Stimulated activated CD4-positive, alpha-beta T cell treated with anti-CD3 and anti-CD28 coated beads, Interleukin-2, amount 100 ng/mL, for 24 hours (primary cell): ENCODE results near the gene HTATSF1.
A peak's percentile ranks its signal among the peaks of the same experiment; 100 is the strongest.

Experiments
- DNase-seq, 2 donors: peaks; one replicate each; pipeline ENCODE4 v3.0.0-alpha.2; 2020

The HTATSF1 gene

DNA sequence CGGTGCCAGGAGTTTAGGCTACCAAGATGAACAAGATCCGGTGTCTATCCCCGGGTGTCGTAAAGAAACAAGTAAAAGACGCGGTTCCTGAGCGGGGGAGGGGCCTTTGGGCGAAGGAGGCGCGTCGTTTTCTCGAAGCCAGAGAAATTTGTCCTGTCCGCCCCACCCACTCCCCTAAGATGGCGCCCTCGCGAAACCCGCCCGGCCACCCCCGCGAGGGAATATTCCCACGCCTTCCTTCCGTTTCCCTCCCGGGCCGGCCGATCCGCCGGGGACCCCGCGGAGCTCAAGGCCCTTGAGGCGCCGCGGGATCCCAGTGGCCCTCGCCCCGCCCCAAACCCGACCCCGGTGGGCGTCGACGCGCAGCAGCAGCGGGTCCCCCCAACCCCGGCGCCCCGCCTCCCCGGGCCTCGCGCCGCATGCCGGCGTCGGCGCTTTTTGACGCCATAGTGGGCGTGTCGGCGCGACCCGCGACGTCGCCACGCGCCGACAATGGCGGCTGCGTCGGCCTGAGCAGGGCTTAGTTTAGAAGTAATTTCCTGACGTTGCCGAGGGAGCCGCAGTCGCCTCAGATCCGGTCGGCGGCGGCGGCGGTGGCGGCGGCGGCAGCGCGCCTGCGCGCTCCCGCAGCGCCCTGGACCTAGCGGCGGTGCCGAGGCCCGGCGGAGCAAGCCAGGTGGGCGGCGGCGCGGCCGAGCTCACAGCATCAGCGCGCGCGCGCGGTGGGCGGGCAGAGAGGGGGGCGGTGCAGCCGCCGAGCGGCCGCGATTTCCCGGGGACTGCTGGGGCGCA is 432 bp upstream of the HTATSF1 start:
- DNase-seq = peak; percentile 84 to 86

DNA sequence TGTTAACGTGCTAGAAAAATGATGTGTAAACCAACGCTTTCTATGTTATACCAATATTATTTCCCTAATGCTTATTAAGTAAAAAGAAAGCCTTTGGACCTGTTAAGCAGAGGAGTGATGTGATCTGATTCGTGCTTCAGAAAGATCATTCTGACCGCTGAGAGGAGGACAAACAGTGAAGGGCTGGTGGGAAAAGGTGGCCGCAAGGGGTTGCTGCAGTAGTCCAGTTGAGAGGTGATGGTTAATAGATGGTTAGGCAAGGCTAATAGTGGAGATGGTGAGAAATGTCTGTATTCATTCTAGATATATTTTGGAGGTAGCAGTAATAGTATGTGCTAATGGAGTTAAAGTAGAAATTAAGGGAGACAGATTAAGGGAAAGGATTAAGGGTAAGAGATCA is 21.7 kb downstream of the HTATSF1 start:
- DNase-seq = no peak

DNA sequence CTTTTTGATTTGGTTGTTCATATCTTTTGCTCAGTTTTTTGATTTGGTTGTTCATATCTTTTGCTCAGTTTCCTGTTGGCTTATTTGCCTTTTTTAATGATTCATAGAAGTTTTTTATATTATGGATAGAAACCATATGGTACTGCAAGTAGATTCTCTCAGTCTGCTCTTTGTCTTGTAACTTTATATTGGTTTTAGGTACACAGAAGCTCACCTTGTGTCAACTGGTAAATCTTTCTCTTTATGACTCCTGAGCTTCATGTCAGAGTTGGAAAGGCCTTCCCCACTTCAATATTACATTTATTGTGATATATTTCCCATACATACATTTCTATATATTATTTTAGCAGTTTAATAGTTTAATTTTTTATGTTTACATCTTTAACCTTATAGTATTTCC is 26.4 kb downstream of the HTATSF1 start:
- no peak for DNase-seq

DNA sequence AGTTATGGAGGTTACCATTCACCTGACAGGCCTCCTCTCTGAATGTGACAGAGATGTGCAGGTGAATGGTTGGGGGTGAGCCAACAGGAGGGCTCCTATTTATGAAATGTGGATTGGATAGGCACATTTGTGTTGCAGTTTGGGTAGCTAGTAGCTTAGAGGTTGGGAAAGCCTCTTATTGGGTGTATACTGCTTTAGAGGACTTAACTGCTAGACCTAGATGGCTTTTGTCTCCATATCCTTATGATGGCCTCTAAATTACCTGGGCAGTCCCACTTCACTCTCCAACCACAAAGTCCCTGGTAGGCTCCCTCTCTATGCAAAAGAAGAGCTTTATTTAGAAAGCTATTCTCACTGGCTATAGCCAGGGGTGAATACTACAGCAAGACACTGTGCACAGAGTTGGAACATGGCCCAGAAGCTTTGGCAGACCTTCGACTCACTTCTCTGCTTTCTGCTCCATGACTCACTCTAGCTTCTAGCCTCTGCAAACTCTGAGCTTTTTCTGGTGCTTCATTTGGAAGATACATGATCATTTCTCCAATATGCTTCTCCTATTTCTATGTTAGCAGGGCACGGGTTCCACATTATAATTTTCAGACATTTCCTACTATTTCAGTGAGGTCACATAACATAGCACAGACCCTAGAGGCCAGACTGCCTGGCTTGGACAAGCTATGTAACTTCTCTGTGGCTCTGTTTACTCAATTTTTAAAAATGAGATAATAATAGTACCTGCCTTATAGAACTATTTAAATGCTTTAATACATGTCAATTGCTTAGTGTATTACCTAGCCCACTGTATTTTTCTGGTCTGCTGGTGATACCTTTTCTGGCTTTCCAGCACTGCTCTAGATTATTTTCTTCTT is 28.6 kb downstream of the HTATSF1 start:
- no peak for DNase-seq

DNA sequence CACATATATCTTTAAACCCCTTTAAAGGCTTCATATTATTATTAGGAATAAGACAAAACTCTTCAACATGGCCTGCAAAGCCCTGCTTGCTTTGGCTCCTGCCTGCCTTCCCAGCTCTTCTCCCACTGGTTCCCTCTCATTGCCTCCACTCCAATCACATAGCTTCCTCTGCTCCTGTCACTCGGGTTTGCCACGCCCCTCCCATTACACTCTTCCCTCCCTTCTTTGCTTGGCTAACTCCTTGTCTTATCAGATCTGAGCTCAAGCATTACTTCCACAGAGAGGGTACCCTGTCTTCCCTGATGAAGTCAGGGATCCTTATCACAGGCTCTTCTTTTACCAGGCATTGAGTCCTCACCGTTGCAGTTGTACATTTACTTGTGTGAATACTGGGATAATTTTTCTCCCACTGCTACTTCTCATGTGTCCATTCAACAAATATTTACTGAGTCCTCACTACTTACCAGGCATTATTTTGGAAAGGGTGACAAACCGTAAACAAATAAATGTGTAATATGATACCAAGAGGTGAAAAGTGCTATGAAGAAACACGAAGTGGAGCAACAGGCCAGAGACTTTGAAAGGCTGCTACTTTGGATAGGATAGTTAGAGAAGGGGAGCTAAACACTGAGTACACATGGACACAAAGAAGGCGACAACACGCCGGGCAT is 31.4 kb downstream of the HTATSF1 start:
- no peak for DNase-seq

DNA sequence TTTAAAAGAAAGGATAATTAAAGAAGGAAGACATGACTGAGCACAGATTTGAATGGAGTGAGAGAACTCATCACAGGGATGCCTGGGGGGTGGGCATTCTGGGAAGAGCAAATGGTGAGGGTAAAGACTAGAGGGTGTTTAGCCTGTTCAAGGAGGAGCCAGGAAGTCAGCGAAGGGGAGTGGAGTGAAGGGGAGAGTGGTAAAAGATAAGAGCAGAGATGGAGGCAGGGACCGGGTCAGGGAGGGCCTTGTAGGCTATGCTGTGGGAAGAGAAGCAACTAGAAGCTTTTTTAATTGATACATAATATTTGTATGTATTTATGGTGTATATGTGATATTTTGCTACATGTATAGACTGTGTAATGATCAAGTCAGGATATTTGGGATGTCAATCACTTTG is 32.4 kb downstream of the HTATSF1 start:
- no peak for DNase-seq

DNA sequence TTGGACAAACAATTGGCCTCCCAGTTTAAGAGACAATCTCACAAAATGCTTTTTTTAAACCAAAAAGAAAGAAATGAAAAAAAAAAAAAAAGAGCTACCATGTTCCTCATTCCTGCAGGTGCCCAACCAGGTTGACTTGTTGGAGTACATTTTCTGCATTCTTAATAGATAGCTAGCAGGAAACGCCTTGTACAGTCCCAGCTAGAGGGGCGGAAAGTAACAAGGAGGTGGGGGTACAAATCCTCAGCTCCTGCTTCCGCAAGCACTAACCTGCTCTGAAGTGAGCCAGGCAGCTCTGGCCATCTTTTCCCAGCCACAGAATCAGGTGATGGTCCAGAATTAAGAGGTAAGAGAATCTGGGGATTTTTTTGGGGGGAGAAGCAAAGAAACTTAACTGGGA is 34.6 kb downstream of the HTATSF1 start, which contains the start of gene VGLL1:
Gene VGLL1 (plus strand): TSS at position 265 of the 400 bp plus-strand sequence. CDS start 3,806 bp downstream, outside the sequence.
- no peak for DNase-seq

DNA sequence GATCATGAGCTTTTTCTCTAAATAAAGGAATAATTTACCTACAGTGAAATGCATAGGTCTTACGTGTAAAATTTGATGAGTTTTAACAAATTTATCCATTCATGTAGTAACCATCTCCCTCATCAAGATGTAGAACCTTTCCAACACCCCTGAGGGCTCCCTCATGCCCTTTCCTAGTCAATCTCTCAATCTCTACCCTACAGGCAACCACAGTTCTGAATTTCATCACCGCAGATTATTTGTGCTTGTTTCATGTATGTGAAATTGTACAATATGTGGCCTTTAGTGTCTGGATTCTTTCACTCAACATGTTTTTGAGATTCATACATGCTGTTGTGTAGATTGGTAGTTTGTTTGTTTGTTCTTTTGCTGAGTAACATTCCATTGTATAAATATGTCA is 36.7 kb downstream of the HTATSF1 start:
- DNase-seq = no peak

DNA sequence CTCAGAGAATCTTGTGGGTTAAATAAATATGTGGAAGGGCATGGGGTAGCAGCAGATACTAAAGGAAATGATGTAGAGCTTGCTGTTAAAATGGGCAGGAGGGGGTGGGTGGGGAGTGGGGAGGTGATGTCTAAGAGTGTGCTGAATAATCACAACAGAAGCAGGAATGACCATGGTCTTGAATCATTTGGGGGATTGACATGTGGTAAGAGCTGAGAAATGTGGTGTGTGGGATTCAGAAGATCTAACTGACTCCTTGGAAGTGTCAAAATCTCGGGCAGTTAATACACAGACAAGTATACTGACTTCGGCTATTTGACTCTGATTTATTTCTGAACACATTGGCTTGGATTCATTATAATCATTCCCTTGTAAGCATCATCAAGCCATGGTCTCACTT is 41.4 kb downstream of the HTATSF1 start:
- no peak for DNase-seq

DNA sequence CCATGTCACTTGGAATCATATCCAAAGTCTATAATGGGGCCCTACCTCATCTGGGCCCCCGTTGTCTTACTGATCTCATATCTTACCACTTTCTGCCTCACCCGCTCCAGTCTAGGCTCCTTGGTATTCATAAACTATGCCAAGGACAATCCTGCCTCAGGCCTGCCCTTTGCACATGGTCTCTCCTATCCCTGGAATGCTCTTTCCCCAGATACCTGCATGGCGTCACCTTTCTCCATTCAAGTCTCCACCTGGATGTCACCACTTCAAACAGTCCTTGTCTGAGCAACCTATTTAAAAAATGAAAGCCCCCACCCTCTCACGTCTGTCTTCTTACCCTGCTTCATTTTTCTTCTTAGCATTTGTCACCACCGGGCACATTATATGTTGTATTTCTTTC is 42.8 kb downstream of the HTATSF1 start:
- no peak for DNase-seq

DNA sequence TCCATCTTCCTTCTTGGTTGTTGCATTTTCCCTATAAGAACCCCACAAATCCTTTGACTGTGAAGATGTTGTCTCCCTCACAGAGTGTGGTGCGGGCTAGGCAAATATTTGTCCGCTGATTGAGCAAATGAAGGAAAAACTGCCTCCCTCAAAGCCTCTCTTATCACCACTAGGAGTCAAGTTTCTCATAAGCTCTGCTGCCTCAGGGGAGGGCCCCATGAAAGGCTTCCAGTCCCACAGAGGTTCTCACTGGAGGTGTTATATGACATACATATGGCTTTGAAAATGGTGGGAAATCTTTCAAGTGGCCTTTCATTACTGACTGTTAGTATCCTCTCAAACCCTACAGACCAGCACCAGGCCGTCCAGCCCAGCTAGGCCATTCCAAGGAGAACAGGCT is 43.9 kb downstream of the HTATSF1 start:
- no peak for DNase-seq

DNA sequence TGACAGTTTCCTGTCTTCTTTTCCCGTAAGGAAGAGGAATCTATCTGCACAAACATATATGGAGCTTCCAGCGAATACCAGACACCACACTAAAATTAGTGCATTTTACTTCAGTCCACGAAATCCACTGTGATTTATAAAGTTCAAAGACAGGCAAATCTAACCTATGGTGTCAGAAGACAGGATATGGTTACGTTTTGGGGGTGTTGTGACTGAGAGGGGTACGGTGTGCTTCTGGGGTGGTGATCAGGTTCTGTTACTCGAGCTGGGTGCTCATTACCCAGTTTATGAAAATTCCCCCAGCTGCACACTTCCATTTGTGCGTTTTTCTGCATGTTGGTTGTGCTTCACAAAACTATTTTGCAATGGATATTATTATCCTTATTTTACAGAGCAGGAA is 44.9 kb downstream of the HTATSF1 start:
- DNase-seq = no peak

DNA sequence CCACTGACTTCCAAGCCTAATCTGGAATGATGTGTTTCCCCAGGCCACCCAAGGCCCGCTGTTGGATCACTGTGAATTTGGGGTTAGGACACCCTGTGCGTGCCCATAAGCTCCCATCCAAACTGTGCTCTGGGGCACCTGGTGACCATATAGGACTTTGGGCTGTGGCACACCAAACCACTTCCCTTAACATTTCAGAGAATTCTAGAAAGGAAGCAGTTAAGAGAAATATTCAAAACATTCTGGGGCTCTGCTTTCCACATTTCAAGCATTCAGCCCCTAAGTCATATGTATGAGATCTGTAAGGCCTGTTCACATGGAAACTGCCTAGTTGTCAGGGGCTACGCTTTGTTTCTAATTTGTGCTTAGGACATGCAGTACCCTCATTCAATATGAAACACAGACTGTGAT is 49.0 kb downstream of the HTATSF1 start:
- no peak for DNase-seq

DNA sequence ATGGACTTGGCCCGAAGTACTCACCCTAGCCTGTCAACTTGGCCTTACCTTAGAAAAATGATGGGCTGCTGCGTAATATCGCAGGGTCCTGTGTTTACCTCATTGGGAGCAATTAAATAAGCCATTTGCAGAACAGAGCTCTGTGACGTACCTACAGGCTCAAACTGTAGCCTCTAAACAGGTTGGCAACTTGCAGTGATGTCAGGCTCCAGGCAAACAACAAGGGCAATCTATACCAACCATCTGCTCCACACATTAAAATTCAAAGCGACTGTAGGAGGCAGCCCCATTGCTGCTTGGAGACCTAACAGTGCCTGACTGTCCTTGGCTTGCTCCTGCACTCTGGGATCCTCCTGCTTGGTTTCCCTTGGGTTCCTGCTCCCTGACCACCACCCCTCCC is 51.8 kb downstream of the HTATSF1 start:
- no peak for DNase-seq

DNA sequence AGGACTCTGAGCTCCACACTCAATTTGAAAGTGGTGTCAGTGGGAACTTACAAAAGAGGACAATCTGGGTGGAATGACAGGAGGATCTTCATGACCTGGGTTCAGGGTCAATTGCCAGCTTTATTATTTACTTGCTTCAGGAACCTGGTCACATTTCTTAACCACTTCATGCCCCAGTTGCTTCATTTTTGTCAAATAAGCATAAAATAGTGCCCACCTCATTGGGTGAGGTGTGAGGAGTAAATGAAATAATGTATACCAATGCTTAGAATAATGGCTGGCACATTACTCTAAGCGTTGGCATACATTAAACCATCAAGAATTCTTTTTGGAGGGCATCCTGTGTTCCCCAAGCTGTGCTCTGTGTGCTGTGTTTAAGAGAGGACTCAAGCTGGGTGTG is 54.0 kb downstream of the HTATSF1 start:
- DNase-seq = no peak

DNA sequence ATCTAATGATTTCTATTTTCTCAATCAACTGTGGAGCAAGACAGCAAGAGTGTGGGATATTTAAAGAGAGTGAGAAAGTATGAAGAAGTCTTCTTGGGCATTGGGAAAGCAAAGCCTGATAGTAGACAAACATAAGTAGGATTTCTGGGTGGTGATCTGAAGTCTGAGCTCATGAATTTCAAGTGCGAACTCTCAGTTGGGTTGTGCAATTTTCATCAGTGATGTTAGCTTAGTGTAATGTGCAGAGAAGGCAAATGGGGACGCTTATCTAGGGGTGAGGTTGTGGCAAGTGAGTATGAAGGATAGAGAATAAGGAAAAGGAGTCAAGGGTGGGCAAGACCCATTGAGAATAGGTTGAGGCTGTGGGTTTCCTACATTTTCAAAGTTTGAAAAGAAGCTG is 58.3 kb downstream of the HTATSF1 start:
- DNase-seq = no peak
